CD4-positive, alpha-beta T cell treated with Interleukin-17A for 4 hours (primary cell): Measurements from ENCODE around the gene RFX5.
"Not testable (repeated sequence)": the region's sequence is repeated elsewhere in the genome, so short reads cannot be mapped to it uniquely, and the experiment has no call there.

Source experiments
- DNase-seq: peaks from one replicate; pipeline ENCODE4 v3.0.0-alpha.2; 2020; ENCODE audit warnings: mixed read lengths

Gene RFX5

GRCh38 chr1:151346769-151347522 is at the start of gene RFX5:
RFX5 (minus strand) TSS chr1:151347252; CDS start chr1:151346320, 932 bp downstream.
- peak; percentile 92 for DNase-seq

- not testable (repeated sequence) for DNase-seq
These were observed 49.2 kb upstream of the RFX5 start for GRCh38 chr1:151396265-151396664.

- no peak for DNase-seq
These were observed 46.5 kb upstream of the RFX5 start for GRCh38 chr1:151393583-151393982.

- DNase-seq, result no peak
These were observed 44.1 kb upstream of the RFX5 start for GRCh38 chr1:151391079-151391563.

- DNase-seq, result not testable (repeated sequence)
These were observed 43.4 kb upstream of the RFX5 start for GRCh38 chr1:151390221-151391078.

GRCh38 chr1:151386002-151386401 is 39.0 kb upstream of the RFX5 start:
- no peak for DNase-seq

- DNase-seq, result no peak
These were observed 37.5 kb upstream of the RFX5 start for GRCh38 chr1:151384584-151384983.

GRCh38 chr1:151377150-151377884 is 30.3 kb upstream of the RFX5 start:
- DNase-seq, result no peak

GRCh38 chr1:151373196-151373595 is 26.1 kb upstream of the RFX5 start:
- no peak for DNase-seq

GRCh38 chr1:151372058-151372934 is 25.2 kb upstream of the RFX5 start, which contains the start of gene SELENBP1:
SELENBP1 (minus strand) TSS chr1:151372705; CDS start chr1:151372641, 64 bp downstream.
- no peak for DNase-seq

- no peak for DNase-seq
These were observed 24.5 kb upstream of the RFX5 start for GRCh38 chr1:151371370-151372057.

- no peak for DNase-seq
These were observed 23.3 kb upstream of the RFX5 start for GRCh38 chr1:151370211-151370911.

- no peak for DNase-seq
These were observed 22.6 kb upstream of the RFX5 start for GRCh38 chr1:151369621-151370048.

- DNase-seq, result no peak
These were observed 22.2 kb upstream of the RFX5 start for GRCh38 chr1:151369302-151369610.

GRCh38 chr1:151368393-151369301 is 21.6 kb upstream of the RFX5 start:
- DNase-seq, result no peak

GRCh38 chr1:151367658-151368392 is 20.8 kb upstream of the RFX5 start:
- no peak for DNase-seq

- DNase-seq, result no peak
These were observed 17.9 kb upstream of the RFX5 start for GRCh38 chr1:151364996-151365395.

GRCh38 chr1:151362308-151363155 is 15.5 kb upstream of the RFX5 start:
- DNase-seq, result no peak
